ENCODE data around the gene SHD. TPM values are rescaled to one million over a fixed set of nuclear protein-coding genes. Genes with fewer than 3 reads are reported as not detected.
"Not testable (repeated sequence)": the region's sequence is repeated elsewhere in the genome, so short reads cannot be mapped to it uniquely, and the experiment has no call there.

The SHD gene
- polyA plus RNA-seq, 1 donor, result 117 TPM

DNA sequence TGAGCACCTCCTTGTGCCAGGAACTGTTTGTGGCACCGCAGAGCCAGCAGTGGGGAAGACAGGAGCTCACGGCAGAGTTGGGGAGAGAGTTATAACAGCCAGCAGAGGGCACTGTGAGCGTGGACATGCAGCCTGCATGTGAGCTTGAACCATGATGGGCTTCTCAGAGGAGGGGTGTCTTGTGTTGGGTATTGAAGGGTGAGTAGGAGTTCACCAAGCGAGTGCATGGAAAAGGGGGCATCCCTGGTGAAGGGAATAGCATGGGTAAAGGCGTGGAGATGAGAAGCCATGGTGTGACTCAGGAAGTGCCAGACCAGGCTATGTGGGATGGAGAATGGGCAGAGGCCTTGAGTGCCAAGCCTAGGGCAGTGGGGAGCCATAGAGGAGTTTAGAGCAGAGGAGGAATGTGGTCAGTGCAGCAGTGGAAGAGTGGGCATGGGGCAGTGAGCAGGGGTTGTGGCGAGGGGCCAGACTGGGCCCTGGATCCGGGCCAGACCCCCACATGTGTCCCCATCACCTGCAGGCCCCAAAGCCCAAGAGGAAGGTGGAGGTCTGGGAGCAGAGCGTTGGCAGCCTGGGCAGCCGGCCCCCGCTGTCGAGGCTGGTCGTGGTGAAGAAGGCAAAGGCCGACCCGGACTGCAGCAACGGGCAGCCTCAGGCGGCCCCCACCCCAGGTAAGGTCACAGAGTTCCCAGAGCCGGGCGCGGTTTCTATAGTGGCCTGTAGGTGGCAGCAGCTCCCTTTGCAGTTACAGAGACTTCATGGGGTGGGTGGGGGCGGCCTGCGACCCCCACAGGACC lies 11.8 kb upstream of the SHD start:
- no peak for DNase-seq (ENCODE audit: low read depth)

DNA sequence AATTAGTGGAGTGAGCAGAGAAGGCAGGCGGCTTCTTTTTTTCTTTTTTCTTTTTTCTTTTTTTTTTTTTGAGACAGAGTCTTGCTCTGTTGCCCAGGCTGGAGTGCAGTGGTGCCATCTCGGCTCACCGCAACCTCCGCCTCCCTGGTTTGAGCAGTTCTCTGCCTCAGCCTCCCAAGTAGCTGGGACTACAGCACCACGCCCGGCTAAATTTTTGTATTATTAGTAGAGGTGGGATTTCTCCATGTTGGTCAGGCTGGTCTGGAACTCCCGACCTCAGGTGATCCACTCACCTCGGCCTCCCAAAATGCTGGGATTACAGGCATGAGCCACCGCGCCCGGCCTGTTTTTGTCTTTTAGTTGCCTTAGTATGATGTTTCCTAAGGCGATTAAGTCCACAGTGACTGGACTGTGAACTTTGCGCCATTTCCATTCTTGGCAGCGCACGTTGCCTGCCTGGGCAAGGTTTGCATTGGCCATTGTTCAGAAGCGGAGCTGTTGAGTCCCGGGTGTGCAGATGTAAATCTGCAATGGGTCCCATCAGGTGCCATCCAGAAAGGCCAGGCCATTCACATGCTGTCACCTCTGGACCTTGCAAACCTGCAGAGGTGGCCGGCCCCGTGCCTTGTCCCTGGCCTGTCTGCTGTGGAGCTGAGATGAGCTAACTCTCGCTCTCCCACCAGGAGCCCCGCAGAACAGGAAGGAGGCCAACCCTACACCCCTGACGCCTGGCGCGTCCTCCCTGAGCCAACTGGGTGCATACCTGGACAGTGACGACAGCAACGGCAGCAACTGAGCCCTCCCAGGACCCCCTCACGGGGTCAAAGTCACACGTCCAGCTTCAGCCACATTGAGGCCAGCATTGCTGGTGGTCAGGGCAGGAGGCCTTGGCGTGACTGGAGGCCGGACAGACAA lies 10.9 kb upstream of the SHD start:
- DNase-seq (ENCODE audit: low read depth), result no peak

DNA sequence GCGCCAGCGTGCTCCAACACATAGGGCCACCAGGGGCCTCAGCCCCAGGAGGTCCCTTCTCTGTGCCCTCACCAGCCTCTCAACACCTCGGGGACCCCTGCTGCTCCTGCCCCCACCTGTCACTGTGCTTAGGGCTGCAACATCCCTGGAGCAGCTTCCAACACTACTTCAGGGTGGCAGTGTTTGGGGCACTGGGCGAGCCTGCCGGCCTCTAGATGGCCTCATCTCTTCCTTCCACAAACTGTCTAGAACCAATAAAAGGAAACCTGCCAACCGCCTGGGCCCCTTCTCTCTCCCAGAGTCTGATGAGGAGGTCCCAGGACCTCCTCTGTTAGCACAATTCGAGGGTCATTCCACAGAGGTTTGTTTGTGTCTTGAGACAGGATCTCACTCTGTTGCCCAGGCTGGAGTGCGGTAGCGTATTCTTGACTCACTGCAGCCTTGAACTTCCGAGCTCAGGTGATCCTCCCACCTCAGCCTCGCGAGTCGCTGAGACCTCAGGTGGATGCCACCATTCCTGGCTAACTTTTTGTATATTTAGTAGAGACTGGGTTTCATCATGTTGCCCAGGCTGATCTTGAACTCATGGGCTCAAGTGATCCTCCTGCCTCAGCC lies 10.1 kb upstream of the SHD start:
- DNase-seq (ENCODE audit: low read depth), result no peak

DNA sequence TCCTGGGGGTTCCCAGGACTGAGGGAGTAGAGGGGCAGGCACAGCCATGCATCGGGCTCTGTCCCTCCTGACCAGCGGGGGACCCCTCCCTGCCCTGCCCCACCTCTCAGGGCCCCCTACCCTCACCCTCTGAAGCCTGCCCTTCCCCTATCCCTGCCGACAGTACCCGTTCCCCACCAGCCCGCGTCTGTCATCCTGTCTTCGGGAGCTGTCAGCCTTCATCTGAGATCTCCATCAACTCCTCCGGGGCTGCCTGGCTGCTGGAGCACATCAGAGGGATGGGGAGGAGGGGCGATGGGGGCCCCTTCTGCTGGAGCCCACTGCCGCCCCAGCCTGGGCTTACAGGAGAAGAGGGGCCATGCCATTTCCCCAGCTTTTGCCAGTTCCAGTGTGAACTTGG lies 6.2 kb upstream of the SHD start:
- no peak for DNase-seq (ENCODE audit: low read depth)

DNA sequence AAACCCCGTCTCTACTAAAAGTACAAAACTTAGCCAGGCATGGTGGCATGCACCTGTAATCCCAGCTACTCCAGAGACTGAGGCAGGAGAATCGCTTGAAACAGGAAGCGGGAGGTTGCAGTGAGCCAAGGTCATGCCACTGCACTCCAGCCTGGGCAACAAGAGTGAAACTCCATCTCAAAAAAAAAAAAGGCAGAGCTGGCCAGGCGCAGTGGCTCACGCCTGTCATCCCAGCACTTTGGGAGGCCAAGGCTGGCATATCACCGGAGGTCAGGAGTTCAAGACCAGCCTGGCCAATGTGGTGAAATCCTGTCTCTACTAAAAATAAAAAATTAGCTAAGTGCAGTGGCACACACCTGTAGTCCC lies 4.8 kb upstream of the SHD start:
- not testable (repeated sequence) for DNase-seq (ENCODE audit: low read depth)

DNA sequence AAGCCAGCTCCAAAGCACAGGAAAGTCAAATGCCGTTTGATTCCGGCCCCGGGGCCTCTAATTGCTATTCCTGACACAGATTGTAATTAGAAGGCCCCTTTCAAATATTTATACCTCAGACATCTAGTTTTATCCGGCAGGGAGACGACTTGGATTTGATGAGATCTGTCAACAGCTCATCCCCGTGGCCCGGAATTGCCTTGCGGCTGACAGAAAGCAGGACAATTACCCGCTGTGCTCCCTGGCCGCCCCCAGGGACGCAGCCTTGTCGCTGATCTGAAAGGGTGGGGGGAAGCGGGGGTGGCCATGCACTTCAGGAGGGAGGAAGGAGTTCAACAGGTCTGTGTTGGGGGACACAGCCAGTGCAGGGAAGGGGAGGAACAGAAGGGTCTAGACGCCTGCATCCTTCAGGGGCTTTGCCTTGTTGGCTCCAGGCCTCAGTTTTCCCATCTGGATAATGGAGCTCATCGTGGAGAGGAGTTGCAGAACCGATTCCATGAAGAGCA lies 1.8 kb upstream of the SHD start:
- no peak for DNase-seq (ENCODE audit: low read depth)

DNA sequence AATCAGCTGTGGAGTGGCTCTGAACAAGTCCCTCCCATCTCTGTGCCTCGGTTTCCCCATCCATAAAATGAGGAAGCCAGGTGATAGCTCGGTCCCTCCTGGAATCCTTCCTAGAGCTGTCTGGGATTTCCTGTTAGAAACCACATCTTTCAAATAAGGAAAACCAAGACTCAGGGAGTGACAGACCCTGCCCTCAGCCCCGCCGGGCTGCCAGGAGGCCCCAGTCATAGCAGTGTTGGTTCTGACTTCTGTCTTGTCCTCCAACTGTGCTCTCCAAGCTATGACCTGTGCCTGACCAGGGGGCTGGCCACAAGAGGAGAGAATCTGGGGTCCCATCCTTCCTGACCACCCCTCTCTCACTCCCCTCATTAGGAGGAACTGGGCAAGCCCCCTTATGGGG lies 1.1 kb upstream of the SHD start:
- no peak for DNase-seq (ENCODE audit: low read depth)

DNA sequence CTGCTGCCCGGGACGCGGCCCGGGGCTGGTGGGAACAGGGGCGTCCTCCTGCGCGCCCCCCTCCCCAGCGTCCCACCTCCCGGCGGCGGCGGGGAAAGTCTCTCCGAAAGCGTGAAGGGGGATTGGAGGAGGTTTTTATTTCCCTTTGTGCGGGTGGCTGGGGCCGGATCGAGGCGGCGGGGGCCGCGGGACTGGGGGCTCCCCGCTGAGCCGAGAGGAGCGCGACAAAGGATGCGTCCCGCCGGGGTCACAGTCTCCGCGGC lies 132 bp downstream of the SHD start:
- DNase-seq (ENCODE audit: low read depth), result no peak

DNA sequence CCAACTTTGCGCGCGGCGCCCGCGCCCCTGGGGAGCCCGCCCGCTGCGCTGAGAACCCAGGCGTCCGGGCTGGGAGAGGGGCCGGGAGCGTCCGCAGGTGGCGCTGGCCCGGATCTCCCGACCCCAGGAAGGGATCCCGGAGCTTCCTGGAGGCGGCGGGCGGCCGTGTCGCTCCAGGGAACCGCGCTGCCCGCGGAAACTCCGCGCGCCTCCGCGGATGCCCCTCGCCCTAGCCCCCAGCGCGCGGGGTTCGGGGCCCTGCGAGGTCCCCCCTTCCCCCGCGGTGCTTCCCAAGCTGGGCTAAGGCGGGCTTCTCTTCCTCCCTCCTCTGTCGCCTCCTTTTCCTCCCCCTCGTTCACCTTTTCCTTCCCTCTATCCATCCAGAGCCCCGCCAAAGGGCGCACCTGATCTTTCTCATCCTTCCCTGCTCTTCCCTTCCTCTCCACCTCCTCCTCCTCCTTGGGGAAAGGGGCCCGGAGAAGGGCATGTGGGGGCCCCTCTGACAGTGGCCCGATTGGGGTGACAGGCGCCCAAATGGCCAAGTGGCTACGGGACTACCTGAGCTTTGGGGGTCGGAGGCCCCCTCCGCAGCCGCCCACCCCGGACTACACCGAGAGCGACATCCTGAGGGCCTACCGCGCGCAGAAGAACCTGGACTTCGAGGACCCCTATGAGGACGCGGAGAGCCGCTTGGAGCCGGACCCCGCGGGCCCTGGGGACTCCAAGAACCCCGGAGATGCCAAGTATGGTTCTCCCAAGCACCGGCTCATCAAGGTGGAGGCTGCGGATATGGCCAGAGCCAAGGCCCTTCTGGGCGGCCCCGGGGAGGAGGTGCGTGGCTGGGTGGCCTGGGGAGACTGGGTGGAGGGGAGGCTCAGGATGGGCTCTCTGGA lies 710 bp downstream of the SHD start:
- DNase-seq (ENCODE audit: low read depth), result no peak

DNA sequence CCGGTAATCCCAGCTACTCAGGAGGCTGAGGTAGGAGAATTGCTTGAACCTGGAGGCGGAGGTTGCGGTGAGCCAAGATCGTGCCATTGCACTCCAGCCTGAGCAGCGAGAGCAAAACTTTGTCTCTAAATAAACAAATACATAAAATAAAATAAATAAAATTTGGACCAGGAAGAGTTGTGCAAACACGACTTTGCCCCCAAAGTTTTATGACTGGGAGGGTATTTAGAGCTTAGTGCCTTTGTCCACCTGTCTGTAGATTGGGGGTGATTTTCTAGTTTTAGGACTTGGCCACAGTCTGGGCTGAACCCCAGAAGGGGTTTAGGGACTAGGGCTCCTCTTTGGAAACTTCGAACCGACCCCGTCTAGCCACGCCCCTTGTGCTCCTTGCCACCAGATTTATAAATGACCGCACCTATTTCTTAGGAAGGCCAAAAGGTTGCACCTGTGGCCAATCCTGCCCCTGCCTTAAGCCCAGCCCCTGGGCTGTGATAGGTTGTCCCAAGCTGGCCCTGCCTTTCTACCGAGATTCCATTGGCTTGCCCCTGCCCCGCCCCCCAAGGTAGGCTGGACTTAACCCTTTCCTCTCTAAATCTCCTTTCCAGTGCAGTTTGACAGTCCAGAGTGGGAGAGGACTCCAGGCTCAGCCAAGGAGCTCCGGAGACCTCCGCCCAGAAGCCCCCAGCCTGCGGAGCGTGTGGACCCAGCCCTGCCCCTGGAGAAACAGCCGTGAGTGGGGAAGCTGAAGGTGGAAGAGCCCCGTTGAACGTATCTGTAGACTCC lies 5.3 kb downstream of the SHD start:
- no peak for DNase-seq (ENCODE audit: low read depth)

DNA sequence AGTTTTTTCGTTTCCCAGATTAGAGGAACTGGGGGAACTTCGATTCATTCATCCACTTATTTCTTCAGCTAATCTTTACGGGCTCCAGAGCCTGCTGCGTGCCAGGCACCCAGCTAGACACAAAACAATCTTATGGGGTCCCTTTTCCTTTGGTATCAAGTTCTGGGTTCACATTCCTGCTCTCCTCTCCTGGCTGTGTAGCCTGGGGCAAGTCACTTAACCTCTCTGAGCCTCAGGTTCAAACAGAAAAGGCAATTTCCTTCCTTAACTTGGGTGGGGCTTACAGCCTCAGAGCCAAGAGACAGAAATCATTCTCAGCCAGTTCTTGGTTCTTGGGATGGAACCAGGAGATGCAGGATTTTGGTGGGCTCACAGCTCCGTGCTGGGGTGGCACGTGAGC lies 5.9 kb downstream of the SHD start:
- no peak for DNase-seq (ENCODE audit: low read depth)

DNA sequence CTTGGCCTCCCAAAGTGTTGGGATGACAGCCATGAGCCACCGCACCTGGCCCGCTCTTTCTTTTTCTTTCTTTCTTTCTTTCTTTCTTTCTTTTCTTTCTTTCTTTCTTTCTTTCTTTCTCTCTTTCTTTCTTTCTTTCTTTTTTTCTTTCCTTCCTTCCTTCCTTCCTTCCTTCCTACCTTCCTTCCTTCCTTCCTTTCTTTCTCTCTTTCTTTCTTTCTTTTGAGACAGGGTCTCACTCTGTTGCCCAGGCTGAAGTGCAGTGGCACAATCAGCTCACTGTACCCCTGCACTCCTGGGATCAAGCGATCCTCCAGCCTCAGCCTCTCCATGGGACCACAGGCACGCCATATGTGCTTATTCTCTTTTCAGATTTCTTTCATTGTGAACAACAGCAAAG lies 7.1 kb downstream of the SHD start:
- not testable (repeated sequence) for DNase-seq (ENCODE audit: low read depth)

DNA sequence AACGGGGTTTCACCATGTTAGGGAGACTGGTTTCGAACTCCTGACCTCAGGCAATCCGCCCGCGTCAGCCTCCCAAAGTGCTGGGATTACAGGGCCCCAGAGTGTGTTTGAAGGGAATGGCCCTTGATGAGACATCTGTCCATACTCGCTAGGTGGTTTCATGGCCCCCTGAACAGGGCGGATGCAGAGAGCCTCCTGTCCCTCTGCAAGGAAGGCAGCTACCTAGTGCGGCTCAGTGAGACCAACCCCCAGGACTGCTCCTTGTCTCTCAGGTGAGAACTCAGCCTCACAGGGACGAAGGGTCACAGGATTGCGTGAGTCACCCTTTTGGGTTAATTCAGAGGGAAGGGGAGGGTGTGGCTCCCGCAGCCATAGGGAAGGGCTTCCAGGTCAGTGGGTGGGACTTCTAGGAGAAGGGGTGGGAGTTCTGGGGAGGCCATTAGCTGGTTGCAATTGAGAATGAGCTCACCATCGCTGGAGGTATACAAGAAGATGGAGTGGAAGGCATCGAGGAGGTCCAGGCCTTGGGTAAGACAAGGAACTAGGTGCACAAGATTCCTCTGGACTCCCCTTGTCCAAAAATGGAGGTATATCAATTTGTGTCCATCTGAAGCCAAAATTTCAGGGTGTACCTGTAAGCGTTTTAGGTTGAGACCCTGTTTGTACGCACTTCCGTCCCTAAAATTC lies 9.2 kb downstream of the SHD start:
- no peak for DNase-seq (ENCODE audit: low read depth)

DNA sequence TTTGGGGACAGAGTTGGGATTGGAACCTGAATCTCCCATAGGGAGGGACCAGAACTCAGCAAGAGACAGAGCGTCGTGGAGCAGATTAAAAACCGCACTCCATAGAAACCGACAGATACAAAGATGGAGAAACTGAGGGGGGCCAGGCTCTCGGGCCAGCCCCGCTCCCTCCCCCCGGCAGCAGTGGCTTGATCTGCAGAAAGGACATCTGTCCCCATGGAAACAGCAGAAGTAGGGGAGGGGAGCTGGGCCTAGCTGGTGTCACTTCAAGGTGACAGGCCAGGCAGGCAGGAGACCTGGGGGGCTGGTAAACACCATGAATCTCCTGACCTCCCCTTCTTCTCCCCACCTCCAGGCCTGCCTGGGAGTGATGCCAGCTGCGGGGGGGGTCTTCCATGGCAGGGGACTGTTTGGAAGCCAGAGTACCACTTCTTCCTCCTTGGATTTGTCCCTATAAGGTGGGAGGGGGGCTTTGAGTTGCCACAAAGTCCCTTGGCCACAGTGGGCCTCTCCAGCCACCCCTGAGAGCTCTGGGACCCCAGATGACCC lies 12.2 kb downstream of the SHD start:
- no peak for DNase-seq (ENCODE audit: low read depth)

DNA sequence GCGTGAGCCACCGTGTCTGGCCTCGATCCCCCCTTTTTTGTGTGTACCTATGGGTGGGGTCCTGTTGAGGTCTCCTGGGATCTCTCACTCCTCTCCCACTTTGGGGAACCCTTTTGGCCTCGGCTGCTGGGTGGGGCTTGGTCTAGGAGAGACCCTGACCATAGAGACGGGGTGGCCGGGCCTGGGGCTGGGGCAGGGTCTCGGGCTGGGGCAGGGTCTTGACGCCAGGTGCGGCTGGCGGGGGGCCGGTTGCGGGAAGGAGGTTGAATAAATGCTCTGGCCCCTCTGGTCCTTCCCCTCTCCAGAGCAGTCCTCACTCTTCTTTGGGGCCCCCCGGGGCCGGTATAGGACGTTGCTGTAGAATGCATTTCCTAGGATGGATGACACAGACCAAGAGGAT lies 13.4 kb downstream of the SHD start:
- DNase-seq (ENCODE audit: low read depth), result no peak

DNA sequence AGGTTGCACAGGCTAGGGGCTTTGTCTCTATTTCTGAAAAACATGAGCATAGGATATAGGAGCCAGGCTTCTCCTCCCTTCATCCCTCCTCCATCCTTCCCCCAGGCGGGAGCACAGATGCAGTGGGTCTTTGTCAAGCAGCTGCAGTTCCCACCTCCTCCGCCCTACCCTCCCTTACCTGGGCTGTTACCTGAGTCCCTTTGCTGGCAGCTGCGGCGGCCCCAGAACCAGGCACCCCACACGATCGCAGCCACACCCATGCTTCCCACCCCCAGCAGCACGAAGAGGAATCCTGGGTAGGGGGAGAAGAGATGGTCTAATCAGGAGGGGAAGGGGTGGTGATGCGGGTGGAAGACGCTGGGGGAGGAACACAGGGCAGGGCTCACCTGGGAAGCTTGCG lies 15.3 kb downstream of the SHD start:
- no peak for DNase-seq (ENCODE audit: low read depth)

DNA sequence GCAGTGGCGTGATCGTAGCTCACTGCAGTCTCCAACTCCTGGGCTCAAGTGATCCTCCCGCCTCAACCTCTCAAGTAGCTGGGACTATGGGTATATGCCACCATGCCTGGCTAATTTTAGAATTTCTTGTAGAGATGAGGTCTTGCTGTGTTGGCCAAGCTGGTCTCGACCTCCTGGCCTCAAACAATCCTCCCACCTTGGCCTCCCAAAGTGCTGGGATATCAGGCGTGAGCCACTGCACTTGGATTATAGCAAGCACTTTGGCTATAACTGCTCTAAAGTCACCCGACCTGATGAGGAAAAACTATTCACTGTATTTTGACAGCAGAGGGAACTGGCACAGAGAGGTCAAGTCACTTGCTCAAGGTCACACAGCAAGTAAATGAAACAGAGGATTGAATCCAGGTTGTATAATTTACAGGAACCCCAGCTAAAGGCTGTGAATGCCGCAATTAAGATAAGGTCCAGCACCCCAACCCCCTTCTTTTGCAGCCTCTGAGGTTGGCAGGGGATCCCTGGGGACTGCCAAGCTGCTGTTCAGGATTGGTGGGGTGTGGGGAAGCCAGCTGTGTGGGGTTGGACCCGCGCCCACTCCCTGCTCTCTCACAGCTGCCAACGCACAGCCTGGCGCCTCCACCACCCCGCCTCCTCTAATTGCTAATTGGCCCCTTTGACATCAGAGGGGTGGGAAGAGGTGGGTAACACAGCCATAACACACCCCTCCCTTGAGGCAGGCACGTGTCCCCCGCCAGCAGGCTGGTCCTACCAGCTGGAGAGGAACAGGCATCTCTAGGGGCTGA lies 17.1 kb downstream of the SHD start:
- no peak for DNase-seq (ENCODE audit: low read depth)

DNA sequence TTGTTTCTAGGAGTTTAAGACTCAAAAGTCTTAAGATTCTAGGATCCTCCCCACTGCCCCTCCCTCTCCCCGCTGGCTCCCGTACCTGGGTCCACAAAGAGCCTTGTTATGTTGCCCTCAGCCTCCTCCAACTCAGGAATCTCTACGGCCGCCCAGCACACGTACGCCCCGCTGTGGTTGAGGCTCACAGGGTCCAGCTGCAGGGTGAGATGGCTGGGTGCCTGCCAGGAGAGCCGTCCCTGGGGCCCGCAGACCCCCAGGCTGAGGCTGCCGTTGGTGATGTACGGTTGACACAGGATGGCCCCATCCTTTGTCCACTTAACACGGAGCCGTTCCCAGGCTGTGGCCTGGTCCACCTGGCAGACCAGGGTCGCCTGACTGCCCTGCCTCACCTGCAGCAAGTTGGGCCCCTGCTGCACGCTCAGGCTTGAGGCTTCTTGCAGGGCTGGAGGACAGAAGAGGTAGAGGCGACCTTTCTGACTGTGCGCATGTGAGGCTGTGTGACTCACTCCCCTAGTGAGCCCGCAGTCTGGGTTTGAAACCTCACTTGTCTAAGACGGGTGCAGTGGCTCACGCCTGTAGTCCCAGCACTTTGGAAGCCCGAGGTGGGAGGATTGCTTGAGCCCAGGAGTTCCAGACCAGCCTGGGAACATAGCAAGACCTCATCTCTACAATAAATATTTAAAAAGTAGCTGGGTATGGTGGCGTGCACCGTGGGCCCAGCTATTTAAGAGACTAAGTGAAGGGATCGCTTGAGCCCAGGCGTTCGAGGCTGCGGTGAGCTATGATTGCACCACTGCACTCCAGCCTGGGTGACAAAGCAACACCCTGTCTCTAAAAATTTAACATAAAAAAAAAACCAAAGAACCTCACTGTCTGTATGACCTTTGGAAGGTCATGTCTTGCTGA lies 19.1 kb downstream of the SHD start:
- no peak for DNase-seq (ENCODE audit: low read depth)

Measured in forelimb muscle (tissue), 1 donor.